ENCODE measurements around the gene HMG20A.

Gene HMG20A

DNA sequence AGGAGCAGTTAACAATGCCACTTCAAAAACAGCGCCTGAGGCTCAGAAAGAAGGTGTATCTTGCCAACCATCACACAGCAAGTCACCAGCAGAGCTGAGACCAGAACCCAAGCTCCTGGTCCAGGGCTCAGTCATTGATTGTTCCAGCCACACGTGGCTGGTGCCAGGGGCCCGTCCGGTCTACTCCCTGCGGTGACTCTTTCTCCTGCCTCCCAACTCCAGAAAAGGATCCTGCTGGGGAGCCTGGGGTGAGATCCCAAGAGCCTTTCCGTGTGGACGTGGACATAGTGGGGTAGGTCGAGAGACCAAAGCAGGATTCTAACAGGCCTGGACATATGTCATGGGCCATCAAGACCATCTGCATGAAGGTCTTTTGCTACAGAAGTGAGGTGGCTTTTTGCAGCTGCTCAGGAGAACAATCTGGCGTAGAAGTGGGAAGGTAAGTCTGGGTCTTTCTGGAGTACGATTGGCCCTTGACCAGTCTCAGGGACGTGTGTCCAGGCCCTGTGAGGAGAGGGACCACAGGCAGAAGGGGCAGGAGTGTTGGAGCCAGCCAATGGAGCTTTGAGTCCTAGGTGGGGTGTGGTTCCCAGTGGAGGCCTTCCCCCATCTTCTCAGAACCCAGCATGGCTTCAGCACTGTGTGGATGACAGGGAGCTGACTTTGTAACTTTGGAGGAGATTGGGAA is 105.4 kb downstream of the HMG20A start:
- Histone ChIP-seq H3K9ac (ENCODE audit: low read depth, low read length) (no peak overlapping the region), H3K4me1 (ENCODE audit: control insufficient read depth, insufficient read depth, low read length) (peaks cover 14% of the 10 kb centered on the region)

DNA sequence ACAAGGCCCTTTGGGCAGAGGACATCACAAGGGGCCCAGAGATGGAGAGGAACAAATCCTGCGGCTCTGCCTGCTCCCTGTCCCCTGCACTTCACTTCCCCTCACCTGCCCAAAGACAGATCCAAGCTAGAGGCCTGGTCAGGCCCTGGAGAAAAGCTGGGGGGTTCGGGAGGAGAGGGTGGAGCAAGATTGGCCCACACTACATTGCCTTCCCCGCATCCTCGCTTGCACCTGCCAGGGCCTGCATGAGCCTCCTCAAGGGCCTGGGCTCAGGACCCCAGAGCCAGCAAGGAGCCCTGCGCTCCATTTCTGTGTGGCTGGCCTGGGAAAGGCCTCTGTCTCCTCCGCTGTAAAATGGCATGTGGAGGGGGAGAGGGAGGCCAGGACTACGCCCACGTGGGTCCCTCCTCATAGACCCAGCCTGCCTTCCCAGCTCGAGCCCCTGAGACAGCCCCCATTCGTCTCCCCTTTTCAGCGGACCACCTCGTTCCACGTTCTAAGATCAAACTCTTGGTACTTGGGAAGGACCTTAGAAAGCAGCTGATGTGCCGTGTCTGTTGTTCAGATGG is 106.0 kb downstream of the HMG20A start:
- Histone ChIP-seq H3K36me3 (ENCODE audit: control insufficient read depth, insufficient read depth, low read length) (no peaks in the 10 kb centered on the region), H3K4me3 (ENCODE audit: low read depth, low read length) (no peak overlapping the region), H3K4me1 (ENCODE audit: control insufficient read depth, insufficient read depth, low read length) (peaks cover 14% of the 10 kb centered on the region), H3K27ac (ENCODE audit: low read depth, low read length) (peak overlapping the region; percentile 53), H3K27me3 (ENCODE audit: control insufficient read depth, insufficient read depth, low read length) (0 out of 2 replicates have a peak, but pooled peaks cover 4% of the 10 kb centered on the region), H3K9me3 (ENCODE audit: control insufficient read depth, insufficient read depth, low read length) (no peaks in the 10 kb centered on the region), H3K9ac (ENCODE audit: low read depth, low read length) (no peak overlapping the region)

More for the DNA sequence above, 105.4 kb downstream of the HMG20A start:
- Histone ChIP-seq H3K36me3 (ENCODE audit: control insufficient read depth, insufficient read depth, low read length) (no peaks in the 10 kb centered on the region), H3K9me3 (ENCODE audit: control insufficient read depth, insufficient read depth, low read length) (no peaks in the 10 kb centered on the region), H3K27ac (ENCODE audit: low read depth, low read length) (no peak overlapping the region), H3K4me3 (ENCODE audit: low read depth, low read length) (no peak overlapping the region), H3K27me3 (ENCODE audit: control insufficient read depth, insufficient read depth, low read length) (0 out of 2 replicates have a peak, but pooled peaks cover 4% of the 10 kb centered on the region)

DNA sequence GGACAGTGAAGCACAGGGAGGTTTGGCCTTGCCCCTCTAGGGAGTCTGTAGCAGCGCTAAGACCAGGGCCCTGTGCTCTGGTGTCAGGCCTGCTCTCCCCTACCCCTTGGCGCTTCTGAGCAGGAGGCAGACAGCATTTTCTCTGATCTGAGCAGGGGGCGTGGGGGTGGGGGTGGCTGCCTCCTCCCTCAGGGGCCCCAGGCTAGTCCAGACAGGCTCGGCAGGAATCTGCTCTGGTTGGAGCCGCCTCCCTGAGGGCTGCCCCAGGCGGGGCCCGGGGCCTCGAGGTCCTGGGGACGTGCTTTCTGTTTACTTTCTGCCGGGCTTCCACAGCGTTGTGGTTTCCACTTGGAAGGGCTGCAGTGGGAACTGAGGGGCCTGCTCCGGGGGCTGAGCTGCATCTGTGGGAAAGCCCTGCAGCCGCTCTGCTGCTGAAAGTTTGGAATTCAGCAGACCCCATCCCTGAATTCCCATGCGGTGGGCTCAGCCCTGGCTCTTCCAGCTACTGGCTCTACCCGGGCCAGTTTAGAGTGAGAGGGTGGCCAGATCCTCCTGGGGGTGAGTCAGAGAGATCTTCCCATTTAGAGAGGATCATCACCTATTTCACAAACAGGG is 106.6 kb downstream of the HMG20A start:
- Histone ChIP-seq H3K4me1 (ENCODE audit: control insufficient read depth, insufficient read depth, low read length) (peaks cover 14% of the 10 kb centered on the region), H3K36me3 (ENCODE audit: control insufficient read depth, insufficient read depth, low read length) (no peaks in the 10 kb centered on the region), H3K27me3 (ENCODE audit: control insufficient read depth, insufficient read depth, low read length) (0 out of 2 replicates have a peak, but pooled peaks cover 4% of the 10 kb centered on the region), H3K4me3 (ENCODE audit: low read depth, low read length) (no peak overlapping the region), H3K9ac (ENCODE audit: low read depth, low read length) (no peak overlapping the region), H3K27ac (ENCODE audit: low read depth, low read length) (peak overlapping the region; percentile 53), H3K9me3 (ENCODE audit: control insufficient read depth, insufficient read depth, low read length) (no peaks in the 10 kb centered on the region)

DNA sequence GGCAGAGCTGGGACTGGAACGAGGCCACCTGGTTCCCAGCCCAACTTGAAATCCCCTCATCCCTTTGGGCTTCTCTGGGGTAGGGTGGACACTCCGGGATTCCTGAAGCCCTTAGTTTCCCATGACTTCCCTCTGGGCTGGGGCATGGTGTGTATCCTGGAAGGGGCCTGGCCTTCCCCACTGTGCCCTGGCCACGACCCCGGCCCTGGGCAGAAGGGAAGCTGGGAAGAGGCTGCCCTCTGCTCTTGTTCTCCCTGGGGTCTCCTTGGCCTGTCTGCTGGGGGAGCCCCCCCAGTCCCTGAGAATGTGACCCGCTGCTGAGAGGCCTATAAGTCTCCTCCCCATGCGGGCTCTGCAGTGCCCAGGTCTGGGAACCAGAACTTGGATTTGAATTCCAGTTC is 107.1 kb downstream of the HMG20A start:
- Histone ChIP-seq H3K9me3 (ENCODE audit: control insufficient read depth, insufficient read depth, low read length) (no peaks in the 10 kb centered on the region), H3K4me3 (ENCODE audit: low read depth, low read length) (no peak overlapping the region), H3K9ac (ENCODE audit: low read depth, low read length) (no peak overlapping the region), H3K27ac (ENCODE audit: low read depth, low read length) (peak overlapping the region; percentile 8), H3K27me3 (ENCODE audit: control insufficient read depth, insufficient read depth, low read length) (0 out of 2 replicates have a peak, but pooled peaks cover 4% of the 10 kb centered on the region), H3K36me3 (ENCODE audit: control insufficient read depth, insufficient read depth, low read length) (no peaks in the 10 kb centered on the region), H3K4me1 (ENCODE audit: control insufficient read depth, insufficient read depth, low read length) (peaks cover 14% of the 10 kb centered on the region)

DNA sequence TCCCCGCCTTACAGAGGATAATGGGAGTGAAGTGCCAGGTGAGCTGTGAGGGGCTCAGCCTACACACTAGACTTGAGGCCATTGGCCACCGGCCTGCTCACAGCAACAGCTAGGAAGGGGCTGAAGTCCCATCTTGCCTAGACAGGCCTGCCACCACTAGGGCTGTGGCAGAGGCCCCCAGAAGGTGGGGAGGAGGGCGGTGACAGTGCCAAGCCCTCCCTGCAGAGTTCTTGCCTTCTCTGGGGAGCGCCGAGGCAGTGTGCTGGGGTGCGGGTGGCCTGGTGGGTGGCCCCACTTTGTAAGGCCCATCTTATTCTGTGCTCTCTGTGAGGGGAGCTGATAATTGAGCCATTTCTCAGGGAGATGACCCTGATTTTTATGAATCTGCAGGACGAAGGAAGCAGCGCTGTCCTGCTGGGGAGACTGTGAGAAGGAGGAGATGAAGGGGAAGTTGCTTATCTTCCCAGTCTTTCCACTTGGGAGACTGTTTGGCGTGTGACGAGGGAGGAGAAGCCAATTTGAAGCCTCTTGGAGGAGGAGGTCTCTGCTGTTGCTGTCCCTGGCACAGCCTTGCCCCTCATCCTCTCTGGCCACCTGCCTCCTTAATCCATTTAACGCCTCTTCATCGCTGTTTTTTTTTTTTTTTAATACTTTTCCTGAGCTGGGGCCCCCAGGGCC is 107.7 kb downstream of the HMG20A start:
- Histone ChIP-seq H3K4me3 (ENCODE audit: low read depth, low read length) (no peak overlapping the region), H3K9ac (ENCODE audit: low read depth, low read length) (no peak overlapping the region), H3K36me3 (ENCODE audit: control insufficient read depth, insufficient read depth, low read length) (no peaks in the 10 kb centered on the region), H3K9me3 (ENCODE audit: control insufficient read depth, insufficient read depth, low read length) (no peaks in the 10 kb centered on the region), H3K27ac (ENCODE audit: low read depth, low read length) (no peak overlapping the region), H3K27me3 (ENCODE audit: control insufficient read depth, insufficient read depth, low read length) (0 out of 2 replicates have a peak, but pooled peaks cover 4% of the 10 kb centered on the region), H3K4me1 (ENCODE audit: control insufficient read depth, insufficient read depth, low read length) (peaks cover 20% of the 10 kb centered on the region)

DNA sequence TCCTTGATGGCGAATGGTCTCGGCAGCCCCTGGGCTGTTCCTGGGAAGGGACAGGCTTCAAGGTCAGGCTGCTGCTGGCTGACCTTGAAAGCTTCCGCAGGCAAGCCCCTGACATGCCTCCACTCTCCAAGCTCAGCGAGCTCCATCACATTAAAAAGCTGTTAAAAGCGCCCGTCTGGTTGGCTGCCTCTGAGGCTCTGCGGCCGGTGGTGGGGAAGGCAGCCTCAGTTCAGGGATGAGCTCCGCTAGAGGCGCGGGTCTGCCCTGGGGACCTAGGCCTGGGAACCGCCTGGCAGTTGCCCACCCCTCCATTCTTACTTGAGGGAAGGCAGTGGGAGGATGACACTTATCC is 108.3 kb downstream of the HMG20A start:
- no peak overlapping the region for H3K4me3 ChIP-seq (ENCODE audit: low read depth, low read length)
- no peak overlapping the region for H3K9ac ChIP-seq (ENCODE audit: low read depth, low read length)
- no peaks in the 10 kb centered on the region for H3K36me3 ChIP-seq (ENCODE audit: control insufficient read depth, insufficient read depth, low read length)
- no peaks in the 10 kb centered on the region for H3K9me3 ChIP-seq (ENCODE audit: control insufficient read depth, insufficient read depth, low read length)
- 0 out of 2 replicates have a peak, but pooled peaks cover 4% of the 10 kb centered on the region for H3K27me3 ChIP-seq (ENCODE audit: control insufficient read depth, insufficient read depth, low read length)
- no peak overlapping the region for H3K27ac ChIP-seq (ENCODE audit: low read depth, low read length)
- peaks cover 25% of the 10 kb centered on the region for H3K4me1 ChIP-seq (ENCODE audit: control insufficient read depth, insufficient read depth, low read length)

DNA sequence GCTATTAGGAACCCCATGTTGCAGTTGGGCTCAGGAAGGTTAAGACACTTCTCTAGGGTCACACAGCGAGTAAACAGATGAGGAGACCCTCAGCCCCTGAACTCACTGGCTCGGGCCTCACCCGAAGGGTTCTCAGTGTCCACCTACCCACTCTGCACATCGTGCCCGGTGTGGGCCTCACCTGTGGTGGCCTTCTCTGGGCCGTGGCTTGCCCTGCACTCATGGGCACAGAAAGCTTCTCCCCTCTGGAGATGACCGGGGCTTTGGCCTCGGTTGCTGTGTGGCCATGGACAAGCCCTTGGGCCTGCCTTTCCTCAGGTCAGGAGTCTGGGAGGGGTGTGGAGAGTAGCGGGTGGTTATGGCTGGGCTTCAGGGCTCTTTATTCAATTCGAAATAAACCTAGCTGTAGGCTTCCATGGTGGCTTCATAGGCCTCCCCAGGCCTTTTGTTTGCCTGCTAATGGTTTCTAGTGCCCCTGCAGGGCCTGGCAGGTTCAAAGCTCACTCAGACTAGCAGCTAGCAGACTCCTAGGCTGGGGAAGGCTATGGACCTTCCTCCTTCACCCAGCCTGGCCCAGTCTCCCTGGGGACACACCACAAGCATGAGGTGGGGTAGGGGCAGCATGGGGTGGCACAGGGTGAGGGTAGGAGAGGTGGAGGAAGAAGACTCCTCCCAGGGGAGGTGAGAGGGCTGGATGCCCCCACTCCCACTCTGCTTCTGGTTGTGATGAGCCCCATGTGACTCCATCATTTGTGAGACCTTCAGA is 108.9 kb downstream of the HMG20A start:
- H3K27ac ChIP-seq (ENCODE audit: low read depth, low read length), result no peak overlapping the region
- H3K36me3 ChIP-seq (ENCODE audit: control insufficient read depth, insufficient read depth, low read length), result no peaks in the 10 kb centered on the region
- no peak overlapping the region for H3K9ac ChIP-seq (ENCODE audit: low read depth, low read length)
- H3K9me3 ChIP-seq (ENCODE audit: control insufficient read depth, insufficient read depth, low read length), result no peaks in the 10 kb centered on the region
- peaks cover 31% of the 10 kb centered on the region for H3K4me1 ChIP-seq (ENCODE audit: control insufficient read depth, insufficient read depth, low read length)
- 0 out of 2 replicates have a peak, but pooled peaks cover 4% of the 10 kb centered on the region for H3K27me3 ChIP-seq (ENCODE audit: control insufficient read depth, insufficient read depth, low read length)
- H3K4me3 ChIP-seq (ENCODE audit: low read depth, low read length), result no peak overlapping the region

DNA sequence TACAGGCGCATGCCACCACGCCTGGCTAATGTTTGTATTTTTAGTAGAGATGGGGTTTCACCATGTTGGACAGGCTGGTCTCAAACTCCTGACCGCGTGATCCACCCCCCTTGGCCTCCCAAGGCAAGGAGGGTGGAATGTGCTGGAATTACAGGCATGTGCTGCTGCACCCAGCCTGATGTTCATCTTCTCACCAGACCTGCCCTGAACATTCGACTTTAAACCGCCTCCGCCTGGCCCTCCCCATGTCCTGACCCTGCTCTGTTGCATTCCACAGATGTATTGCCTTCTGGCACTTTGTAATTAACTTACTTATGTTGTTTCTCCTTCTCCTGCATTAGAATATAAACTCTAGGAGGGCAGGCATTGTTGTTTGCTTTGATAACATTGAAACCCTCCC is 109.9 kb downstream of the HMG20A start:
- H3K36me3 ChIP-seq (ENCODE audit: control insufficient read depth, insufficient read depth, low read length), result no peaks in the 10 kb centered on the region
- H3K9ac ChIP-seq (ENCODE audit: low read depth, low read length), result no peak overlapping the region
- H3K4me3 ChIP-seq (ENCODE audit: low read depth, low read length), result no peak overlapping the region
- H3K9me3 ChIP-seq (ENCODE audit: control insufficient read depth, insufficient read depth, low read length), result no peaks in the 10 kb centered on the region
- no peak overlapping the region for H3K27ac ChIP-seq (ENCODE audit: low read depth, low read length)
- H3K4me1 ChIP-seq (ENCODE audit: control insufficient read depth, insufficient read depth, low read length), result peaks cover 31% of the 10 kb centered on the region
- 0 out of 2 replicates have a peak, but pooled peaks cover 4% of the 10 kb centered on the region for H3K27me3 ChIP-seq (ENCODE audit: control insufficient read depth, insufficient read depth, low read length)

DNA sequence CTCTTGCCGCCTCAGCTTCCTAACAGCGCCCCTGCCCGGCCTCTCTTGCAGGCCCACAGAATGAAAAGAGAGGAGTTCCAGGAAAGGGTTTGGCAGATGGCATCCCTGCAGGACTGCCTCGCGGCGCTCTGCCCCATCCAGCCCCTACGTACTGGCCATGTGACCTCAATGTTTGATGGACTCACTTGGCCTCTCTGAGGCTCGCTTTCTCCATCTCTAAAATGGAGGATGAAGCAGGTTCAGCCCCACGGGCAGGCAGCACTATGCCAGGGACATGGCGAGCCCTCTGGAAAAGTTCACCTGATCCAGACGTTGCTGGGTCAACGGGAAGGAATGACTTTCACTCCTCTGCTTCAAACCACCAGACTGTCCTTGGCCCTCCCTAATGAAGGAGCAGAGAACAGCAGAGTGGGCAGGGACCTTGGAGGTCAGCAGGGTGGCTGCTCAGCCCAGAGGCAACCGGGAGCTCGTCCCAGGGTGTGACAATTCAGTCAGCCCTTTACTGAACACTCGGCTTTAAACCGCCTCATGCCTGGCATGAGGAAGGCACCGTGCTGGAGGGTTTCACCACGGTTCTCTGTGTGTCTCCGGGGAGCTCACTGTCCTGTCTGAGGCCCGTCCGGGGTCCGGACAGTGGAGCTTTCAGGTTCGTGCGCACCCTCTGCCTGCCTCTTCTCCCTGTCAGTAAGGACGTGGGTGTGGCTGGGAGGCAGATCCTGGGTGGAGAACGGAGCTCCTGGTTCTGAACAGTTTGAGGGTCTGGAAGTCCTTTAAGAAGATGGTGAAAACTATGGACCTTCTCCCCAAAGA is 110.7 kb downstream of the HMG20A start:
- Histone ChIP-seq H3K4me1 (ENCODE audit: control insufficient read depth, insufficient read depth, low read length) (peaks cover 31% of the 10 kb centered on the region), H3K27ac (ENCODE audit: low read depth, low read length) (no peak overlapping the region), H3K36me3 (ENCODE audit: control insufficient read depth, insufficient read depth, low read length) (no peaks in the 10 kb centered on the region), H3K9me3 (ENCODE audit: control insufficient read depth, insufficient read depth, low read length) (no peaks in the 10 kb centered on the region), H3K9ac (ENCODE audit: low read depth, low read length) (no peak overlapping the region), H3K27me3 (ENCODE audit: control insufficient read depth, insufficient read depth, low read length) (0 out of 2 replicates have a peak, but pooled peaks cover 1% of the 10 kb centered on the region), H3K4me3 (ENCODE audit: low read depth, low read length) (no peak overlapping the region)
